ENCODE measurements around the gene DPCD. TPM values are rescaled to one million over a fixed set of nuclear protein-coding genes. Genes with fewer than 3 reads are reported as not detected.

The DPCD gene
- total RNA-seq, 1 donor from 2014 or later: 7.2 TPM

- ATAC-seq (peak; percentile 93), DNase-seq (peak; percentile 88)
- Histone ChIP-seq H3K36me3 (peaks cover 26% of the 10 kb centered on the region), H3K9me3 (no peaks in the 10 kb centered on the region), H3K27ac (no peak overlapping the region), H3K27me3 (no peaks in the 10 kb centered on the region), H3K4me3 (no peak overlapping the region), H3K4me1 (no peaks in the 10 kb centered on the region)
- TF ChIP-seq, protein P1, sequence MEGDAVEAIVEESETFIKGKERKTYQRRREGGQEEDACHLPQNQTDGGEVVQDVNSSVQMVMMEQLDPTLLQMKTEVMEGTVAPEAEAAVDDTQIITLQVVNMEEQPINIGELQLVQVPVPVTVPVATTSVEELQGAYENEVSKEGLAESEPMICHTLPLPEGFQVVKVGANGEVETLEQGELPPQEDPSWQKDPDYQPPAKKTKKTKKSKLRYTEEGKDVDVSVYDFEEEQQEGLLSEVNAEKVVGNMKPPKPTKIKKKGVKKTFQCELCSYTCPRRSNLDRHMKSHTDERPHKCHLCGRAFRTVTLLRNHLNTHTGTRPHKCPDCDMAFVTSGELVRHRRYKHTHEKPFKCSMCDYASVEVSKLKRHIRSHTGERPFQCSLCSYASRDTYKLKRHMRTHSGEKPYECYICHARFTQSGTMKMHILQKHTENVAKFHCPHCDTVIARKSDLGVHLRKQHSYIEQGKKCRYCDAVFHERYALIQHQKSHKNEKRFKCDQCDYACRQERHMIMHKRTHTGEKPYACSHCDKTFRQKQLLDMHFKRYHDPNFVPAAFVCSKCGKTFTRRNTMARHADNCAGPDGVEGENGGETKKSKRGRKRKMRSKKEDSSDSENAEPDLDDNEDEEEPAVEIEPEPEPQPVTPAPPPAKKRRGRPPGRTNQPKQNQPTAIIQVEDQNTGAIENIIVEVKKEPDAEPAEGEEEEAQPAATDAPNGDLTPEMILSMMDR (IDR thresholded peaks at IDR 0.05): peak; percentile 80
- intact Hi-C loops (cut with DNase I): loop anchor here (5.0 kb wide), 1 partner anchor 179 kb away; the partner anchor contains the start of gene NPM3
These were observed 14.8 kb downstream of the DPCD start for GRCh38 chr10:101602761-101603398.

GRCh38 chr10:101607124-101607523 is 19.0 kb downstream of the DPCD start:
- Histone ChIP-seq H3K4me3 (no peak overlapping the region), H3K4me1 (no peaks in the 10 kb centered on the region), H3K27me3 (no peaks in the 10 kb centered on the region), H3K9me3 (no peaks in the 10 kb centered on the region), H3K36me3 (peaks cover 68% of the 10 kb centered on the region), H3K27ac (no peak overlapping the region)
- no peak for DNase-seq
- ATAC-seq: no peak
- intact Hi-C loops (cut with DNase I): no loop called here
- TF ChIP-seq, protein P1 (IDR thresholded peaks at IDR 0.05): no peak

DNA sequence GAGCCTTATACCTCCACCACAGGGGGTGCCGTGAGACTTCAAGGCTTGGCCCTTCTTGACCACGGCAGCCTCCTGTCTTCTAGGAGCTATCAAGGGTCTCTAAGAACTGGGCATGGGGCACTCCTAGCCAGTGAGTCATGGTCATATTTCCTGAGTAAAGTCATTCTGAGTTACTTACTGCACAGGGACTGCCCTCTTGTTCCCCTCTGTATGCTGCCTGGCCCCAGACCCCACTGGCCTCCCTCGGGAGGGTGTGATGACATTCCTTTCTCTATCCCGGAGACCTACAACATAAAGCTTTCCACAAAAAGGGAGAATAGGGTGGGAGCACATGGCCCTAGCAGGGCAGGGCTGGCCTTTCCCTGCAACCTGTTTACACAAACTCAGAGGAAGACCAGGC is 21.4 kb downstream of the DPCD start:
- Histone ChIP-seq H3K27me3 (no peaks in the 10 kb centered on the region), H3K36me3 (peaks cover 71% of the 10 kb centered on the region), H3K4me1 (no peaks in the 10 kb centered on the region), H3K4me3 (no peak overlapping the region), H3K27ac (no peak overlapping the region), H3K9me3 (no peaks in the 10 kb centered on the region)
- intact Hi-C loops (cut with DNase I): no loop called here
- DNase-seq: no peak
- ATAC-seq: no peak
- TF ChIP-seq, protein P1 (IDR thresholded peaks at IDR 0.05): no peak

- ATAC-seq: no peak
- no peak overlapping the region for H3K4me3 ChIP-seq
- intact Hi-C loops (cut with DNase I): no loop called here
- no peaks in the 10 kb centered on the region for H3K9me3 ChIP-seq
- TF ChIP-seq, protein P1 (IDR thresholded peaks at IDR 0.05): no peak
- H3K27me3 ChIP-seq: no peaks in the 10 kb centered on the region
- H3K4me1 ChIP-seq: no peaks in the 10 kb centered on the region
- H3K27ac ChIP-seq: no peak overlapping the region
- H3K36me3 ChIP-seq: peaks cover 60% of the 10 kb centered on the region
- DNase-seq: no peak
These were observed 23.2 kb downstream of the DPCD start for GRCh38 chr10:101611096-101611905.

- H3K9me3 ChIP-seq: no peaks in the 10 kb centered on the region
- H3K4me1 ChIP-seq: no peaks in the 10 kb centered on the region
- TF ChIP-seq, protein P1 (IDR thresholded peaks at IDR 0.05): no peak
- intact Hi-C loops (cut with DNase I): no loop called here
- H3K4me3 ChIP-seq: no peak overlapping the region
- DNase-seq: no peak
- H3K27me3 ChIP-seq: no peaks in the 10 kb centered on the region
- peaks cover 59% of the 10 kb centered on the region for H3K36me3 ChIP-seq
- ATAC-seq: no peak
- no peak overlapping the region for H3K27ac ChIP-seq
These were observed 24.0 kb downstream of the DPCD start for GRCh38 chr10:101612086-101612485.
